GM18951 (cell line): ENCODE measurements around the gene ATP6V1E1.

ENCODE experiments used
- POLR2A ChIP-seq: IDR thresholded peaks from 4 replicates; pipeline ENCODE4 v1.6.1; 2011; ENCODE audit warnings: mild to moderate bottlenecking; ENCODE audit not compliant: insufficient read length, insufficient read depth; ENCODE audit errors: extremely low read depth
- in situ Hi-C: fragments of 300-500 bp; cut with MboI; formaldehyde crosslinking; loops from one replicate; pipeline ENCODE4 v1.12.0; 2022; ENCODE audit warnings: low sequenced_read_pairs, mixed read lengths, inconsistent platforms; ENCODE audit not compliant: unreplicated experiment

Gene ATP6V1E1

DNA sequence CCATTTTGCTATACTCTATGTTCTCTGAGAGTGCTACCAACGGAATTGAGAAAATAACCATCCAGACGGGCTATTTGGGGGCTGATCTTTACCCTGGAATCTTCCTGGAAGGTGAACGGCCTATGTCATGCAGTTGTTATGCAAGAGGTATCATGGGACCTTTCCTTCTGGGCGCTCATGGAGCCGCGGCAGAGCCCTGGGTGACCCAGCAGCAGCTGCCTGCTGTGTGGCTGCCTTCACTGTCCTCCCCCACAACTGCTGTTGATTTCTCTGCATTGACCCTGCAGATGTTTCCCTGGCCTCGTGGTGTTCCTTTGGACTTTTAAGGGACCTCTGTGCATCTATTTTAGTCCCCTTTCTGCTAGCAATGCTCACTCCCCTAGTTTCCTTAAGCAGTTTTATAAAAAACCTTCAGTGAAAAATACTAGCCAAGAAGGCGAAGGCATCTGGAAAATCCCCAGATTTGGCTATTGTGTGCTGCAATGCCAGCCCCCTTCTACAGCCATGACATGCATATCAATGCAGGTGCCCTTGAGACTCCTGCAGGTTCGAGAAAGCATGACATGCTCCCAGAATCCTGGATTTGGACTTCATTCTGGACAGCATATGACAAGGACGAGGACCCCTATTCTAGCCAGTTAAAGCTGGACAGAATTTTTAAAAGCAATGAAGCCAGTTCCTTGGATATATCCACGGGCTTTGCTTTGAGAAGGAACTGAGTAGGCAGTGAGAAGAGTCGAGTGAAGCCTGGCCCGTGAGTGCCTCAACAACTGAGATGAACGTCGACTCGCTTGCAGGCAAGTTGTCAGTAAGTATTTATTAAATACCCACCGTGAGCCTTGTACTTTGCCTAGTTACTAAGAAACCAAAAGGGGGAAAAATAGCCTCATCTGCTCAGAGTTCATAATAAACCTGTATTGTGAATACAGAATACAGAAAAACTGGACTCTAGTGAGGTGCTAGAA lies 65.4 kb downstream of the ATP6V1E1 start, which contains the start of gene SLC25A18:
Gene SLC25A18 (plus strand): TSS at position 593 of the 965 bp plus-strand sequence. CDS start 16,447 bp downstream, outside the sequence.
- no peak for TF ChIP-seq POLR2A
- in situ Hi-C loops = no loop called here

DNA sequence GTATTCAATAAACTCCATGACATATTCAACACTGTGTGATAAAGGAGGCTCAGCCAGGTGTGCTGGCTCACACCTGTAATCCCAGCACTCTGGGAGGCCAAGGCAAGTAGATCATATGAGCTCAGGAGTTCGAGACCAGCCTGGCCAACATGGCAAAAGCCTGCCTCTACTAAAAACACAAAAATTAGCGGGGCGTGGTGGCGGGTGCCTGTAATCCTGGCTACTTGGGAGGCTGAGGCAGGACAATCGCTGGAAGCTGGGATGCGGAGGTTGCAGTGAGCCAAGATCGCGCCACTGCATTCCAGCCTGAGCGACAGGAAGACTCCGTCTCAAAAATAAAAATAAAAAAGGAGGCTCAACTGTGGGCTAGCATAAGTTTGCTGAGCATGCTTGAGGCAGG lies 69.4 kb downstream of the ATP6V1E1 start:
- TF ChIP-seq POLR2A = no peak
- in situ Hi-C loops = no loop called here

DNA sequence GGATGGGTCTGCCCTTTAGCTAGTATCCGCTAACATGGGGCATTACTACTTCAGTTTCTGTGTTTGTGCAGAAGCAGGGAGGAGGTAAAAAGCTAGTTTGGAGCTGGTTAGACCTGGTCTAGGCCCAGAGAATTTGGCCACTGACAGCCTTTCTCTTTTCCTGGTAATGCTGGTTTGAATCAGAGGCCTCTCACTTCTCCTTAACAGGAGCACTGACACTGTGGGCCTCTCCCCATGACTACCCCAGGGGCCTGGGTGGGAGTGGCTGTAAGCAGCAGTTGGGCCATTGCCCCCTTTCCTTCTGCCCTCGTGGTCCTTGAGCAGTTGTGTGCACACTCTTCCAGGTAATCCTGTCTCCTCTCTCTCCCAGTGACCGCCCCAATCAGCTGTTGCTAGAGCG lies 73.7 kb downstream of the ATP6V1E1 start:
- in situ Hi-C loops = no loop called here

DNA sequence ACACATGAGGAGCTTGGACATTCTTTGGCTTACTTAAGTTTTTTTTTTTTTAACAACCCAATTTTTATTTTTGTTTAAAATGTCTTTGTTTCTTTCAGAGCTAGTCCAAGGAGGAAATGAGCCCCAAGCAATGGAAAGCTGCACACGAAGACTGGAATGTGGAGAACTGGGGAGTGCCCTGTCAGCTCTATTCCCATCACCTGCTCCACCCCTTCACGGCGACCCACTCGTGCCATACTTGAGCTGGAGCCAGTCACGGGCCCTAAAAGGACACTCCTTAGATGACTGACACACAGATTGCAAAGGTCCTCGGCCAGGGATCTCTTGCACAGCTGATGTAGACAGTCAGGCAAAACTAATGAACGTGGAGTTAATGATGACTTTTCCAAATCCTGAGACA lies 75.8 kb downstream of the ATP6V1E1 start:
- in situ Hi-C loops = no loop called here
- TF ChIP-seq POLR2A = no peak

More for the DNA sequence above, 73.7 kb downstream of the ATP6V1E1 start:
- no peak for TF ChIP-seq POLR2A

DNA sequence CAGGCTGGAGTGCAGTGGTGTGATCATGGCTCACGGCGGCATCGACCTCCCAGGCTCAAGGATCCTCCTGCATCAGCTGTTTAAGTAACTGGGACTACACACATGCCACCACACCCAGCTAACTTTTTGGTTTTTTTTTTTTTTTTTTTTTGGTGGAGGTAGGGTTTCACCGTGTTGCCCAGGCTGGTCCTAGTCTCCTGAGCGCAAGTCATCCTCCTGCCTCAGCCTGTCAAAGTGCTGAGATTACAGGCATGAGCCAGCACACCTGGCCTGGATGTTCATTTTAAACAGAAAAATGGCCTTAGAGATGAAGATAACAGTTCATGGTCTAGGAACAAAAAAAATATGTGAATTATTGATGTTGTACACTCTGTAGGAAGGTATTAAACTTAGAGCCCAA lies 78.9 kb downstream of the ATP6V1E1 start:
- TF ChIP-seq POLR2A = no peak
- in situ Hi-C loops = no loop called here

DNA sequence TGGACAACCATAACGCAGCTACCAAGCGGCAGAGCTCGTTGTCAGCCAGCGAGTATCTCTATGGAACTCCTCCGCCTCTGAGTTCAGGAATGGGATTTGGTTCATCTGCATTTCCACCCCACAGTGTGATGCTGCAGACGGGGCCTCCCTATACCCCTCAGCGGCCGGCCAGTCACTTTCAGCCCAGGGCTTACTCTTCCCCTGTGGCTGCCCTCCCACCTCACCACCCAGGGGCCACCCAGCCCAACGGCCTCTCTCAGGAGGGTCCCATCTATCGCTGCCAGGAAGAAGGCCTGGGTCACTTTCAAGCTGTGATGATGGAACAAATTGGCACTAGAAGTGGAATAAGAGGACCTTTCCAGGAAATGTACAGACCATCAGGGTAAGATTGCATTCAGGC lies 79.4 kb downstream of the ATP6V1E1 start:
- TF ChIP-seq POLR2A = no peak
- in situ Hi-C loops = no loop called here

DNA sequence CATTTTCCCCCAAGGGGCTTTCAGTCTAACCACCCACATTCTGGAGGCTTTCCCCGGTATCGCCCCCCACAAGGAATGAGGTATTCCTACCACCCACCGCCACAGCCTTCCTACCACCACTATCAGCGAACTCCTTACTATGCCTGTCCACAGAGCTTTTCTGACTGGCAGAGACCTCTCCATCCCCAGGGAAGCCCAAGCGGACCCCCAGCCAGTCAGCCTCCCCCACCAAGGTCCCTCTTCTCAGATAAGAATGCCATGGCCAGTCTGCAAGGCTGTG lies 79.9 kb downstream of the ATP6V1E1 start:
- in situ Hi-C loops = no loop called here
- no peak for TF ChIP-seq POLR2A

DNA sequence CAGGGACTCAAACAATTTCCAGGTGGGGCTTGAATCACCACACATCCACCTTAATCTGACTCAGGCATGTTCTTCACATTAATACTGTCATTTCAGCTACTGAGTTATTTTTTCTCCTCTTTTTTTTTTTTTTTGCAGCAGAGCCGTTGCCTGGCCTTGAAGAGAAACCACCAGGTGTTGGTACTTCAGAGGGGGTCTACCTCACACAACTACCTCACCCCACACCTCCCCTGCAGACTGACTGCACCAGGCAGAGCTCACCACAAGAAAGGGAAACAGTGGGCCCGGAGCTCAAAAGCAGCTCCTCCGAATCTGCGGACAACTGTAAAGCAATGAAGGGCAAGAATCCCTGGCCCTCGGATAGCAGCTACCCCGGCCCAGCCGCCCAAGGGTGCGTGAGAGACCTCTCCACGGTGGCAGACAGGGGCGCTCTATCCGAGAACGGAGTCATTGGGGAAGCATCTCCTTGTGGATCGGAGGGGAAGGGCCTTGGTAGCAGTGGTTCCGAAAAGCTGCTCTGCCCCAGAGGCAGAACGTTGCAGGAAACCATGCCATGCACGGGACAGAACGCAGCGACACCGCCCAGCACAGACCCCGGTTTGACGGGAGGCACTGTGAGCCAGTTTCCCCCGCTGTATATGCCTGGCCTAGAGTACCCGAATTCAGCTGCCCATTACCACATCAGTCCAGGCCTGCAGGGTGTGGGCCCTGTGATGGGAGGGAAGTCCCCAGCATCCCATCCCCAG lies 80.4 kb downstream of the ATP6V1E1 start:
- no peak for TF ChIP-seq POLR2A
- in situ Hi-C loops = no loop called here

DNA sequence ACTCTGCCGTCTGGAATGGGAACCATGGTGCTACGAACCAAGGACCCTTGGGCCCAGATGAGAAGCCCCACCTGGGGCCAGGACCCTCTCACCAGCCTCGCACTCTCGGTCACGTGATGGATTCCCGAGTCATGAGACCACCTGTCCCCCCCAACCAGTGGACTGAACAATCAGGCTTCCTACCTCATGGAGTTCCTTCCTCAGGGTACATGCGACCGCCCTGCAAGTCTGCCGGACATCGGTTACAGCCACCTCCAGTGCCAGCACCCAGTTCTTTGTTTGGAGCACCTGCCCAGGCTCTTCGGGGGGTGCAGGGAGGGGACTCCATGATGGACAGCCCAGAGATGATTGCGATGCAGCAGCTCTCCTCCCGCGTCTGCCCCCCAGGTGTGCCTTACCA lies 86.1 kb downstream of the ATP6V1E1 start:
- TF ChIP-seq POLR2A = no peak
- in situ Hi-C loops = no loop called here
